ENCODE measurements around the gene HIKESHI. TPM values are rescaled to one million over a fixed set of nuclear protein-coding genes. Genes with fewer than 3 reads are reported as not detected.

The HIKESHI gene
- total RNA-seq, 1 donor from 2014 or later: 31.7 TPM

DNA sequence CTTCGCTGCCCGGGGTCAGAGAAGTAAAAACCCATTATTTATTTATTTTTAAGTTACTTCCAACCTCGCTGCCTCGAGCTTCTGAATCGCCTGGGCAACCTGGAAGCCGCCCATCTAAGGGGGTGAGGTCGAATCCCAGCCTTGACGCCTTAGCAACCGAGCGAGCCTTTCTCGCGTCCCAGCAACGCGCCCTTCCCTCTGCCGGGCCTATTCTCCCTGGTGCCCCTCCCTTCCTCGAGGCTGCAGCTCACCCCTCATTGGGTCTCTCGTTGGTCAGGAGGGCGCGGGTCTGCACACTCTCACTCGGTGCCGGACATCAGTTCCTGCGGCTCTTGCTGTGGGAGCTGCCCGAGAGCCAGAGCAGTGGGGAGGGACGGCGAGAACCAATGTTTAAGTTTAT is 72.5 kb downstream of the HIKESHI start, which contains the start of gene CCDC81:
Gene CCDC81, plus strand, starts transcription at position 302 of the 400 bp plus-strand sequence. CDS start 277 bp downstream, outside the sequence.
- peak; percentile 49 for DNase-seq

- no peak for DNase-seq
Measured at GRCh38 chr11:86377972-86378371, 75.9 kb downstream of the HIKESHI start.

GRCh38 chr11:86380295-86381059 is 78.4 kb downstream of the HIKESHI start:
- no peak for DNase-seq

DNA sequence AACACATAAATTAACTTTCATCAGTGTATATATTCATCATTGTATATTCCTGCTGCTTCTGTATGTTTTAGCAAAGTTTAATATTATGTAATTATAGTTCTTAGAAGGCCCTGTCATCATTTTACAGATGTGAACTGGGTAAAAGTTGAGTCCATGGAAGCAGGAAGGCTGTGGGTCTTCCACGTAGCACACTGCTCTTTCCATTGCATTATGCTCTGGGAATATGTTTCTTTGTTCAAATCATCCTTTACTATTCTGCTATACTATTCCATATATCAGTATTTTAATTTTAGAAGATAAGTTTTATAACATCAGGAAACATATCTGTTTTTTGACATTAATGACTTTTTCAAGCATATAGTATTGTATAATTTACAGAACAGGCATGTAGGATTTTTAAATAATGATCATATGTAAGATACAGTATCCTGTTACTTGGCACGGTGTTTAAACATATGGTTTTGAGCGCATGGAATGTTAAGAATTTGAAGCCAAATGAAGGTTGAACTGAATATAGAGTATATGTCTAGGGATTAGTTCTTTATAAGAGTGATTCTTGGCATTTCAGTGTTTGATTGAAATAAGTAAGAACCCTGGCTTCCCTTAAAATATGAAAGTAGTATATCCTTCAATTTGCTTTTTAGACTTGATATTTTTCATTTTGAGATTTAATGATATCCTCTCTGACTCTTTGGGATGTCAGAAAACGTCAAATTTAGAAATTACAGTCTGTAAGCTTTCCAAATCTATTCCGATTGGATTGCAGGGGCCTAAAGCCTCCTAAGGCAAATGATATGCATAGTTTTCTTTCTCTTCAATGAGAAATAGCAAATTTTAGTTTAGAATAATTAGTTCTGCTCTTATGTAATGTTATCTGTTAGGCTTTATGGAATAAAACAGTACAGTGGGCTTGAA is 81.3 kb downstream of the HIKESHI start:
- DNase-seq: peak; percentile 45

GRCh38 chr11:86386283-86386682 is 84.2 kb downstream of the HIKESHI start:
- DNase-seq: no peak

GRCh38 chr11:86386746-86387145 is 84.7 kb downstream of the HIKESHI start:
- peak; percentile 20 for DNase-seq

GRCh38 chr11:86388198-86388597 is 86.2 kb downstream of the HIKESHI start:
- no peak for DNase-seq

DNA sequence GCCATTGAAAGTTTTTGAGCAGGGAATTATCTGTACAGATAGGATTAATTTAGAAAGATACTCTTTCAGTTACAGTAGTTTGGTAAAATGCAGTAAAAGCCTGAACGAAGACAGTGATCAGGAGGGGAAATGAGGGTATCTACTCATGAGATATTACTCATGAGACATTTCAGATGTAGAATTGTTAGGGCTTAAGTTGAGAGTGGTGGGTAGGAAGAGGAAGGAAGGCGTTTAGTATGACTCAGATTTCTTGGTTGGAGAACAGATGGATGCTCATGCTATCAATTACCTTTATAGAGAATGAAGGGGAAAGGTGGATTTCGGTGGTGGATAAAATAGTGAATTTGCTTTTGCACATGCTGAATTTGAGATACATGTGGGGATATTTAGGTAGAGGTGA is 88.4 kb downstream of the HIKESHI start:
- no peak for DNase-seq

GRCh38 chr11:86395061-86395551 is 93.1 kb downstream of the HIKESHI start:
- no peak for DNase-seq

Small RNAs within 50 kb of the gene (small RNA-seq; reads per million reads assigned to genes)
- not detected for gene RN7SL225P (ENCODE audit: low replicate concordance)

Other genes starting within 250 kb of the HIKESHI start
- 391 TPM for gene PICALM, start 233.2 kb upstream of the HIKESHI start, total RNA-seq
- gene EED, start 57.5 kb upstream of the HIKESHI start, total RNA-seq: 25.2 TPM
- gene CCDC81, start 72.6 kb downstream of the HIKESHI start, total RNA-seq: 2.9 TPM

All from tongue (tissue), 3 donors.